NCI-H2196 (cell line): Measurements from ENCODE around the gene SZT2.
"Not testable (repeated sequence)": the region's sequence is repeated elsewhere in the genome, so short reads cannot be mapped to it uniquely, and the experiment has no call there.

ENCODE experiments used
- DNase-seq: peaks from one replicate; lab custom pipeline; 2025; ENCODE audit not compliant: unreplicated experiment; lab: John Stamatoyannopoulos, UW

Gene SZT2

DNA sequence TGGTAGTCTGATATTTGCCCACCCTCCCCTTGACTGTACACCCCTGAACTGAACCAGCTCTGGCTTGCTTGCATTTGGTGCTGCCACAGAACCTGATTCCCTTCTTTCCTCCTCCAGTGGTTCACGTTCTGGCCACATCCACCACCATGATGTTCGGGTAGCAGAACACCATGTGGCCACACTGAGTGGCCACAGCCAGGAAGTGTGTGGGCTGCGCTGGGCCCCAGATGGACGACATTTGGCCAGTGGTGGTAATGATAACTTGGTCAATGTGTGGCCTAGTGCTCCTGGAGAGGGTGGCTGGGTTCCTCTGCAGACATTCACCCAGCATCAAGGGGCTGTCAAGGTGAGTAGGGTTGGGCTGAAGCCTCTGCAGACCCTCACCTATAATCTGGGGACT is 29.1 kb upstream of the SZT2 start:
- DNase-seq, result no peak

DNA sequence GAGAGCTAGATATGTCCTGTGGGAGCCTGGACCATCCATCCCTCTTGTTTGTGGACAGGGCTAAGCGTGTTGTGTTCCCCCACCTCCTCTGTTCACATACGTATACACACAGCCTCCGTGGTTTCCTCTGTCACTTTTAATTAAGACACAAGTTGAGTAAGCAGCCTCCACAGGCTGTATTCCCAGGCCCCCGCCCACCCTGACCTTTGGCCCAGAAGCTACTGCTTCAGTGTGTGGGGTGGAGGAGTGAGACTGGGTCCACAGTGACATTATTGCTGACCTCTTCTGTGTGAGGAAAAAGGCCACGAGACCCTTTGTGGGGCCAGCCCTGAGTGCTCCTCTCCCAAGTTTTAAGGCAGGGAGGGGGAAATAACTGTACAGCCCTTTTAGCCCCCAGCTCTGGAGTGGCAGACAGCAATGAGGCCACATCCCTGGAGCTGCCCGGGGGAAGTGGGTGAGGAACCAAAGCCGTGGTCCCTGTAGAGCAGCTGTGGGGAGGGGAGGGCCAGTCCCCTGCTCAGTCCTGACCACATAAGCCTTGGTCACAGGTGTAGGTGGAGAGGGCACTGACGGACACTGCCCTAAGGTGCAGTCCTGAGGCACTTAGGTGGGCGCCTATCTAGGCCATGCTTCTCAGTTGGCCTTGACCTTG is 26.3 kb upstream of the SZT2 start:
- no peak for DNase-seq

DNA sequence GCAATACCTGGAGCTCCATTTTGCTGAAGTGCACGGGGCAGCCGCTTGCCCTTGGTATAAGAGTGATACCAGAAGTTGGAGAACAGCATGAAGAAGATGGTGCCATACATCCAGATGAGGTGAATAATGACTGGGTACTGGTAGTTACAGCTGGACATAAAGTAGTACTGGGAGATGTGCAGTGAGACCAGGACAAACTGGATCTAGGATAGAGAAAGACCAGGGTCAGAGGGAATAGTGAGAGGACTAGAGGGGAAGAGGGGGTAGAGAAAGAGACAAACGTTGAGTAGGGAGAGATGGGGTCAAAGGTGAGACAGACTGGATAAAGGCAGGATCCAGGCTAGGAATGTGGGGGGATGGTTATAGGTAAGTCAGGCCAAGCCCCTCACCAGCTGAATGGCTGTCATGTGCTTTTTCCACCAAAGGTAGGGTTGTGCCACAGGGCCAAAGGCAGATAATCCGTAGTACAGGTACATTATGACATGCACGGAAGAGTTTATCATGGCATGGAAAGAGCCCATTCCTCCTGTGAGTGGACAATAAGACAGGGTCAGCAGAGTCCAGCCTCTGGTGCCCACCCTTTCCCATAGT is 25.7 kb upstream of the SZT2 start:
- no peak for DNase-seq

DNA sequence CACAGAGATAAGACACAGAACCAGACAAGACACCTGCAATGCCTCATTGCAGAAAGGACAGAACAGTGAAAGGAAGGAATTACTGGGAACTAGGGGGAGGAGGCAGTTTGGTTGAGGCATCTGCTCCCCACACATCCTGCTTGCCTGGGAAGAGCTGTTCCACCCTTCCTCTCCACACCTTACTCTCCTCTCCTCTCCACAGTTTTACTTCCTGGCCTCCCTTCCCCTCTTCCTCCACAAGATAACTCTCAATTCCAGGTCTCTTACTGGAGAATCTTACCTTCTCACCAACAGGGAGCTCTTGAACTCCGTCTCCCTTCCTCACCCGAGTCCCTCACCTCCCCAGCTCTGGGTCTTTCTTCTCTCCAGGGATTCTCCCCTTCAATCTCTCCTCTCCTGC is 24.0 kb upstream of the SZT2 start:
- DNase-seq, result no peak

DNA sequence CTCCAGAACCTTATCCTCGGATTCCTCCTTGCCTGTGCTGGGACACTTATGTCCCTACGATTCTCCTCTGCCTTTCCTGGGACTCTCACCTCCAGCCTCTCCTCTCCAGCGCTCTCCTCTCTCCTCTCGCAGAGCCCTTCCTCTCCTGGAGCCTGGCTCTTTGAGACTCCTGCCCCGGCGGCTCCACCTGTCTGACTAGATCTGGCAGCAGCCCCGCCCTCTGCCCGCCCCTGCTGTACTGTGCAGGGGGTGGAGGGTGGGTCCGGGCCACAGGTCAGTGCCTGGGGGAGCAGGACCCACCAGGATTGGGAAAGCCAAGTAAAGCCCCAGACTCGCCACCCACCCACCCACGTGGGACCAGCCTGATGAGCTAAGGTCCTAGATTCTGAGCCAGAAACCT is 23.5 kb upstream of the SZT2 start:
- no peak for DNase-seq

DNA sequence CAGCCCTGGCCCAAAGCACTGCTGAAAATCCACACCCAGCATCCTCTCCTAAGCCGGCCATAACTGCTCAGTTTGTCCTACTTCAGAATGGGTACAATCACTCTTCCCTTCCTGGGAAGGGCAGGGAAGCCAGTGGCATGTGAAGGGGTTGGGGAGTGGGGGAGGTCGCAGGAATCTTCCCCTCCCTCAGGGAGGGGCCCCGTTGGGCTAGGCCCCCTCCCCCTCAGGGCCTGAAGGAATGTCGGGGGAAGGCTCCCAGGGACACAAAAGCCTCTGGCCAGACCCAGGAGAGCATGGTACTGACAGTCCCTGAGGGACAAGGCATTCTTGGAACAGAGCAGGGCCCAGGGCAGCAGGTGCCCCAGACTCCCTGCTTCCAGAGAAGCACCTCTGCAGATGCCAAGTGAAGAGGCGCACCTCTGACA is 23.1 kb upstream of the SZT2 start:
- DNase-seq, result no peak

DNA sequence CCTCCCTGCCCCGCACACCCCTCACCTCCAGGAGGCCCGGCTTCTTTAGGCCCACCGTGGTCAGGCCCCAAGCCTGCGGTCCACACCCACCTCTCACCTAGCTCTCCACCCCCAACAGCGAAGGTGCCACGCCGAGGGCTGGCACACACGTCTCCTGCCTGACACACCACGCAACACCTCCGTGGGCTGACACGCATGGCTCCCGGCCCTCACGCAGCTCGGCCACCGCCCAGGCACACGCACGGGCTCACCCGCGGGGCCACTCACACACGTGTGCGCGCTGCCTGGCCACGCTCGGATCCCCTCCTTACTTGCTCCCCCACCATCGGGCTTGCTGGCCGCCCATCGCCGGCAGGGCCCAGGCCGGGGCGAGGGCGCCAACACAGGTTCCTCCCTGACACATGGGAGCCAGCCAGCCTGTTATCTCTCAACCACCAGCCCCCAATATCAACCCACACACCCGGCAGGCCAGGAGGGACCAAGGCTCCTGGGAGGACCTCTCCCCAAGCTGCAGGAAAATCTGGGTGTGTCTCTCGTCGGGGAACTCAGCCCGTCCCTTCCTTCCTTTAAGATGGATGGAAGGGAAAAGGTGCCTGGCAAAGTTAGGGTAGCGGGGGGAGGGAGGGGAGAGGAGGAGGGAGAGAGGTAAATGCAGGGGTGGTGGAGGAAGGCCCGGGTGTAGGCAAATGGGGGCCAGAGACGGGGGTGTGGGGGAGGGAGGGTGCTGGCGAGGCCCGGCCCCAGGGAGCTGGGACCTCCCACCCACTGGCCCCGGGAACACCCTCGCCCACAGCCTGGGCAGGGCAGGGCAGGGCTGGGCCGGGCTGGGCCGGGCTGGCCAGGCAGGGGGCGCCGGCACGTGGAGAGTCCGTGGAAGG is 22.4 kb upstream of the SZT2 start:
- no peak for DNase-seq

DNA sequence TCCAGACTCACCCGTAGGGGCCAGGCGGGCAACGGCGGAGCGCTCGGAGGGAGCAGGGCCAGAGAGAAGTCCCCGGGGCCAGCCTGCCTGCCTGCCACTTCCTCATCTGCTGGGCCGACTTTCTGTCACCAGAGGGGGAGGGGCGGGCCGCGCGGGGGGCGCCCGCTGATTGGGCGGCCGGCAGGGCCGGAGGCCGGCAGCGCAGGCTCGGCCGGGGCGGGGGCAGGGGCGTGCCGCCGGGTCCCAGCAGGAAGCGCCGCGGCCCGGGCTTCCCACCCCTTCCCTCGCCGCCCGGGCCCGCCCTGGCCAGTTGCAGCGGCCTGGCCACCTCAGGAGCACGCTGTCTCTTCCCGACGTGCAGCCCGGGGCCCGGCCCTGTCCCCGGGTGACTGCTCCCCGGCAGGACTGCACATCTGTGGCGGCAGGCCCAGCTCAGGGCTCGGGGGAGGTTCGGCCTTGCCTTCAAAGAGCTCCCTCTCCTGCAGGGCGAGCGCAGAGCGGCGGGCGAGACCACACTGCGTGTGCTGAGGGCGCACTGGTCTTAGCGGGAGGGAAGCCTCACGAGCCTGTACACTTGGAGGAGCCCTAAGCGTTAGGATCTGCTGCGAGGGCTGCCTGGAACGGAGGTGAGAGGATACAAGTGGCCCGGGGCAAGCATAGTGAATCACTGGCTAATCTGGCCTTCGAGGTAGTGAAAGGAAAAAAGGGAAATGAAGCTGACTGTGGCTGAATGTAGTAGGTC is 21.6 kb upstream of the SZT2 start, which contains the start of gene ELOVL1:
TSS of gene ELOVL1 (minus strand) at position 108 of the 742 bp plus-strand sequence. CDS start 2,402 bp downstream, outside the sequence.
- peak; percentile 92 for DNase-seq

DNA sequence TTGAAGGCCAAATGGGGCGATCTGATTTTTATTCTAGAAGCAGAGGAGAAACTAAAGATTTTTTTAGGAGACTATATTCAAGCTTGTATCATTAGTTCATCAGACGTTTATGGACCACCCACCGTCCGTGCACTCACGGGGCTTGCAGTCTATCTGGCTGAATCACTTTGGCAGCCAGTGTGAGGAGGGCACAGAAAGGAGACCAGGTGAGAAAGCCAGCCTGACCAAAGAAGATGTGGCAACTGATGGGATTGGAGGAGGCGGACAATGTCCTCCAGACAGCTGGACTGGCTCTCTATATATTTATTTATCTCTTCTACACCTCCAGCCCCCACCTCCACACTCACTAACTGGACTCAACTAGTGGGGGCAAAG is 21.1 kb upstream of the SZT2 start:
- DNase-seq, result no peak

DNA sequence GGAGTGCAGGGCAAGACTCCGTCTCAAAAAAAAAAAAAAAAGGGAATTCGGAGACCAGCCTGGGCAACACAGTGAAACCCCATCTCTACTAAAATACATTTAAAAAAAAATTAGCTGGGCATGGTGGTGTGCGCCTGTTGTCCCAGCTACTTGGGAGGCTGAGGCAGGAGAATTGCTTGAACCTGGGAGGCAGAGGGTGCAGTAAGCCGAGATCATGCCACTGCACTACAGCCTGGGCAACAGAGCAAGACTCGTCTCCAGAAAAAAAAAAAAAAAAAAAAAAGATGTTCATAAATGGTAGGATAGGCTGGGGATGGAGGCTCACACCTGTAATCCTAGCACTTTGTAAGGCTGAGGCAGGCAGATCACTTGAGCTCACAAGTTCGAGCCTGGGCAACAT is 19.9 kb upstream of the SZT2 start:
- DNase-seq, result not testable (repeated sequence)

DNA sequence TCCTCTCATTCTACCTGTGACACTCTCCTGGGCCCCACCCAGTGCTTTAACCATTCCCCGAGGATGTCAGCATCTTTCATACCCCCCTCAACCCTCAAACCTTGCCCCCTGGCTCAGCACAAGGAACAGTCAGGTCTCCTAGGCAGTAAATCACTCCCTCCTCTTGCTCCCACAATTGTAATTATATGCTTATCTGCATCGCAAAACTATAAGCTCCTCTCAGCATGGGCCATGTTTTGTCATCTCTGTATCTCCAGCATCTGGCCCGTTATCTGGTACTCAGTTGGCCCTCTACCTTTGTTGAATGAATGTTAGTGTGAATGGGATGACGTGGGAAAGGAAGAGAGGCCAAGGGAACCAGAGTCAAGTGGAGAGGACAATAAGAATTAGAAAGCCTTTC is 19.1 kb upstream of the SZT2 start:
- DNase-seq, result no peak

DNA sequence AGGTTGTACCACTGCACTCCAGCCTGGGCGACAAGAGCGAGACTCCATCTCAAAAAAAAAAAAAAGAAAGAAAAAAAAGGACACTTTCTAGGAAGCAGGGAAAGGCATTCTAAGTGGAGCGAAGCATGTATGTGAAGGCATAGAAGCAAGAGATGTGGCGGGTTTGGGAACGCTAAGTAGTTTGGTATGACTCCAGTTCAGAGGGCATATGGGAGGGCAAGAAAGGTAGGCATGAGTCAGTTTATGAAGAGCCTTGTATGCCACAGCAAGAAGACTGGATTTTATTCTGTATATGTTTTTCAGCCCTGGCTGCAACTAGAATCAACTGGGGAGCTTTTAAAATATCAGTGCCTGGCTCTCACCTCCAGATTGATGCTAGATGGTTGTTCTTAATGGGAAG is 17.5 kb upstream of the SZT2 start:
- DNase-seq, result no peak

DNA sequence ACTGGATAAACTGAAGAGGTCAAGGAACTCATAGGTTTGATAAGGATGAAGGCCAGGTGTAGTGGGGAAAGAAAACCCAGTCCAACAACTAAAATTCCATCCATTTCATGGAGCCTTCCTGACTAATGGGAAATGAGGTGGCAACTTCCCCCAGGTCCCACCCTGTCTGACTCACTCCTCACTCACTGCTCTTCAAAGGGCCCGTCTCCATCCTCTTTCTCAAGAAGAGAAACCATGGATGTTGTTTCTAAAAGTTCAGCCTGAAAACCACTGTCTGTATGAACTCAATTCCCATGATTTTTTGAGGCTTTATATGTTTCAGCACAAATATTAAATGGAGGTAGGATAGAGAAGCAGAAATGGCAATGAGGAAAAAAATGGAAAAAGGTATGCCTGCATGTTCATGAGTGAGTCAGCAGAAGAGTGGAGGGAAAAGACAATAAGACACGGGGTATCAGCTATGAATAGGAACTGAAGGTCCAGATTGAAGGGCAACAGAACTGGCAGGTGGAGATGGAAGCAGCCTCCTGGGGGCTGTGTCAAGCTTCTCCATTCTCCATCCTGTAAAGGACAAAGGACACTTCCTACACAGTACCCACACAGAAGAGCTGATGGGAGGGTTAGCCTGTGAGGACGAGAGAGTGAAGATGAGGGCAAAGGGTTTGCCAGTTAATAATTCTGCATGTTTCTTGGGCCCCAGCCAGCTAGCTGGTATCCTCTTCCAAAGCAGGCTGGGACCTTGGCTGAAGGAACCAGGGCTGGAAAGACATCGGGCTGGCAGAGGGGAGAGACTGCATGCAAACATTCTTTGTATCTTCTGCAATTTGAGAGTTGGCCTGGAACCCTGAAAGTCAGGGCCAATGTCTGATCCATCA is 16.4 kb upstream of the SZT2 start:
- no peak for DNase-seq

DNA sequence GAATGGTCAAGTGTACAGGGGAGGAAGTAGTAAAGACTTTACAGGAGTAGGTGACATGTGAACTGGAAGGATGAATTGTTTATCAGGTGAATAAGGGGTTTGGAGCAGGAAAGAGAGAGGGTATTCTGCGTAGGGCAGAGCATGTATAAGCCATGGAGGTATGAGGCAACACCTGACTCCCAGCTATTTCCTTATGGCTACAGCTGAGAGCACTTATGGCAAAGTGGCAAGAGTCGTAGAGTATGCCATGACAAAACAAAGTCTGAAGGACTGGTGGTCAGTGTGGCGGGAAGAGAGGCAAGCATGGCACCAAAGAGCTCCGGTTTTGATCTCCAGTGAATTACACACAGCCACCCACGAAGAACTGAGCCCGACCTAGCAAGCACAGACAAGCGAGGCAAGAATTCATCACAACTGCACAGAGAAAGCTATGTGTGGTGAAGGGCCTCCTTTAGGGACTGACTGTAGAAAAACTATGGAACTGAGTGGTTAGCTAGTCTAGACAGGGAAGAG is 12.9 kb upstream of the SZT2 start:
- DNase-seq, result no peak

DNA sequence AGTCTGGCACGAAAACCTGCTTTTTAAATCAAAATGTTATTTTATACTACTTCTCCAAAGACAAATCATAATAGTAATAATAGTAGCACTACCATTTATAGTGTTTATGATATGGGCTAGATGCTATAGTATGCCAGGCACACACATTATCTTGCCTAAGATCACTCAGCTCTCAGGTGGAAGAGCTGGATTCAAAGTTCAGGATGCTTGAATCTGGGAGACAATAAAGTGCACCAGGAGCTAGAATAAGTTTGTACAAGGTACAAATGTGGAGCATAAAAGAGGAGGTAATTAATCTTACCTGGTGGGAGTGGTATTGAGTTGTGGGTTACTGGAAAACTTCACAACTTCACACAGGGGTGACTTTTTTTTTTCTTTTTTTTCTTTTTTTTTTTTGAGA is 11.9 kb upstream of the SZT2 start:
- no peak for DNase-seq

DNA sequence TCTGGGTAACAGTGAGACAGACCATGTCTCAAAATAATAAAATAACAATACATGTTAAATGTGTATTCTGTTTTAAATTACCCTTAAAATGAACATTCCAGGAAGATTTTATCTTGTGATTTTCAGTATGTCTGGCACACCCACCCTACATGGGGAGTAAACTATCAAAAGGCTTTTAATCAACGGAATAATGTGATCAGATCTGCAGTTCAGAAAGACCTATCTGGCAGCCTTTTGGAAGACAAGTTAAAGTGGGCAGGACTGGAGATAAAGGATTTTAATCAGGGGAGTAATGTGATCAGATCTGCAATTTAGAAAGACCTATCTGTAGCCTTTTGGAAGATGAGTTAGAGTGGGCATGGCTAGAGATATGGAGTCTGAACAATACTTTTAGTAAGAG is 10.2 kb upstream of the SZT2 start:
- DNase-seq, result no peak

DNA sequence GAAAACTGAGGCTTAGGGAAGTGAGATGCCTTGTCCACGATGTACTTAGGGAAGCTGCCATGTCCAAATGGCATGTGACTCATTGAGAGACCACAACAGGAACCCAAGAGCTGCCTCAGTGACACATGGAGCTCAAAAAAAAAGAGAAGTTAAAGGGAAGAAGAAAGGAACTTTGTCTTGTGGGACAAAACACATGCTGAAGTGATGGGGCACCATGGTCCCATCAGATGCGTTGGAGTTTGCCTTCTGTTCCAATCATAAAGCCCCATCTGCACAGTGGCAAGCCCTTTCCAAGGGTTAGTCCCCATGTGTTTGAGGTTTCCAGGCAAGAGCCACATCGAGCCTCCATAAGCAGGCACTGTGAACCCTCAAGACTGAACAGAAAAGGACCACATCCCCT is 8.1 kb upstream of the SZT2 start:
- DNase-seq, result no peak

DNA sequence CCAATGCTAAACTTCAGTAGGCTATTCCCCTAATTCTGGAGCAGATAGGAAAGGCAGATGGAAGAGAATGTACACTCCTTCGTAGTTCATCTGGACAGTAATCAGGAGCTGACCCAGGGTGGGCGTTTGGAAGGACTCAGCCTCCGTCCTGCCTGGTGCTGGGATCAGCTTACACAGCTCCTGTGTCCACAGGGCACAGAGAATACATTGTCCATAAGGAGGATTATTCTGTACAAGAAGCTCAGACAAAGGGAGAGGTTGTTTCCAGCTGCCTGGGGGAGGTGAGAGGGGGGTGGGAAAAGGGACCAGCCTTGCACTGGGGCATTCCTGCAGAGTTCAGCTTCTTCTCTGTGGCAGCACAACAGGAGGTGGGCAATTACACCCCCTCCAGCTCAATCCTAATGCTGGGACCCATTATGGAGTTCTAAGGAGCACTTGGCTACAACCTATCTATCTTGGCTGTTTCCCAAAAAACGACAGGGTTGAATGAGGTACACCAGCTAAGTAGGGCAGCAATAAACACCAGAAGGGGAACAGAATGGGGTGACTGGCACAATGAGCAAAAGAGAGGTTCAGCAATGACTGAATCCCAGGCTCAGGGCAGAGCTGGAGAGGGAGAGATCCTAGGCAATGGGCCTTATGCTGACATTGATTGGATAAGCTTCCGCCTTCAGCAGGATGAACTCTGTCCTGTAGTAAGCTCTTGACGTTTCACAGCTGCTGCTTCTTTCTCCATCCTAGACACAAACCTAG is 7.5 kb upstream of the SZT2 start:
- no peak for DNase-seq

DNA sequence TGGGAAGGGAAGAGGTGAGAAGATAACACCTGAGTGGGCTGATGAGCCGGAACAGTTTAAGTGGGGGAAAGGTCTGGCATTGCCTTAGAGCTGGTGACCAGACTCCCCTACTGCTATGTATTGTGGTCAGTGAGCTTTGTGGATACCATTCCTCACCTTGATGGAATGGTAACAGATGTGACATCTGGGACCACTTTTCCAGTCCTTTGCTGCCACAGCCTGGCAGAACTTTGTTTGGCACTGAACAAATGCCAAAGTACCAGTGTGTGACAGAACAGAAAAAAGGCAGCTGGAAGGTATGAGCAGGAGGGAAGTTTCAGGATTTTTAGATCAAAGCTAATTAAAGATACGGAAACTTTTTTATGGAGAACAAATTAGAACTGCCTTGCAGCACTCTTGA is 6.2 kb upstream of the SZT2 start:
- no peak for DNase-seq

DNA sequence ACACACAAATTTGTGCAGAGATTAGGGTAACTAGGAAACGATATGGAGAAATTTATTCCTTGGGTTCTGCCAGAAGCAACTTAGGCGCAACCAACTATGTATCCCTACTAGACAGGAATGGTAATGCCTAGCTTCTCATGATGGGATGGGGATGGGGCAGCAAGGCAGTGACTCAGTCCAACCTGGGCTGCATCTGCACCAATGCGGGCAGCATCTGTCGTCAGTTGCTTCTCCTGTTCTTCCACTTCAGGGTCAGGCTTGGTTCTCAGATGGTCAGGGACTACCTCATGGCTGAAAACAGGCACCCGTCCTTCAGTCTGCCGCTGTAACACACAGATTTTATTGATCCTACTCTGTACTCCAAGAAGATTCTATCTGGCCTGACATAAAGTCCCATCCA is 3.0 kb upstream of the SZT2 start:
- DNase-seq, result no peak
